ENCODE measurements around the gene RAX2. TPM values are rescaled to one million over a fixed set of nuclear protein-coding genes. Genes with fewer than 3 reads are reported as not detected.
"Not testable (repeated sequence)": the region's sequence is repeated elsewhere in the genome, so short reads cannot be mapped to it uniquely, and the experiment has no call there.

The RAX2 gene
- total RNA-seq, 1 donor from 2014 or later: not detected

- Histone ChIP-seq H3K4me3 (ENCODE audit: low read depth, low read length) (no peak overlapping the region), H3K36me3 (ENCODE audit: control insufficient read depth, insufficient read depth, low read length) (no peaks in the 10 kb centered on the region), H3K27me3 (ENCODE audit: control insufficient read depth, insufficient read depth, low read length) (peaks cover 14% of the 10 kb centered on the region)
- TF ChIP-seq CTCF (IDR thresholded peaks at IDR 0.05; ENCODE audit: insufficient read depth, low read length, poor library complexity, severe bottlenecking): no peak
- DNase-seq (ENCODE audit: low read depth): no peak
These were observed 3.3 kb downstream of the RAX2 start for GRCh38 chr19:3768748-3769099.

- Histone ChIP-seq H3K36me3 (ENCODE audit: control insufficient read depth, insufficient read depth, low read length) (no peaks in the 10 kb centered on the region), H3K27me3 (ENCODE audit: control insufficient read depth, insufficient read depth, low read length) (peaks cover 14% of the 10 kb centered on the region), H3K4me3 (ENCODE audit: low read depth, low read length) (no peak overlapping the region)
- TF ChIP-seq CTCF (IDR thresholded peaks at IDR 0.05; ENCODE audit: insufficient read depth, low read length, poor library complexity, severe bottlenecking): no peak
- no peak for DNase-seq (ENCODE audit: low read depth)
These were observed 3.8 kb downstream of the RAX2 start for GRCh38 chr19:3768015-3768747.

GRCh38 chr19:3767050-3767449 lies 5.0 kb downstream of the RAX2 start:
- H3K27me3 ChIP-seq (ENCODE audit: control insufficient read depth, insufficient read depth, low read length): peaks cover 12% of the 10 kb centered on the region
- DNase-seq (ENCODE audit: low read depth): no peak
- no peak for TF ChIP-seq CTCF (IDR thresholded peaks at IDR 0.05; ENCODE audit: insufficient read depth, low read length, poor library complexity, severe bottlenecking)
- no peak overlapping the region for H3K4me3 ChIP-seq (ENCODE audit: low read depth, low read length)
- H3K36me3 ChIP-seq (ENCODE audit: control insufficient read depth, insufficient read depth, low read length): no peaks in the 10 kb centered on the region

- H3K27me3 ChIP-seq (ENCODE audit: control insufficient read depth, insufficient read depth, low read length): peaks cover 7% of the 10 kb centered on the region
- TF ChIP-seq CTCF (IDR thresholded peaks at IDR 0.05; ENCODE audit: insufficient read depth, low read length, poor library complexity, severe bottlenecking): no peak
- H3K36me3 ChIP-seq (ENCODE audit: control insufficient read depth, insufficient read depth, low read length): no peaks in the 10 kb centered on the region
- DNase-seq (ENCODE audit: low read depth): no peak
- no peak overlapping the region for H3K4me3 ChIP-seq (ENCODE audit: low read depth, low read length)
These were observed 5.5 kb downstream of the RAX2 start for GRCh38 chr19:3766520-3766919.

GRCh38 chr19:3765757-3766156 lies 6.3 kb downstream of the RAX2 start:
- not testable (repeated sequence) for H3K4me3 ChIP-seq (ENCODE audit: low read depth, low read length); H3K27me3 ChIP-seq (ENCODE audit: control insufficient read depth, insufficient read depth, low read length); H3K36me3 ChIP-seq (ENCODE audit: control insufficient read depth, insufficient read depth, low read length); DNase-seq (ENCODE audit: low read depth)

- DNase-seq (ENCODE audit: low read depth): no peak
- TF ChIP-seq CTCF (IDR thresholded peaks at IDR 0.05; ENCODE audit: insufficient read depth, low read length, poor library complexity, severe bottlenecking): no peak
- Histone ChIP-seq H3K36me3 (ENCODE audit: control insufficient read depth, insufficient read depth, low read length) (no peaks in the 10 kb centered on the region), H3K27me3 (ENCODE audit: control insufficient read depth, insufficient read depth, low read length) (no peaks in the 10 kb centered on the region), H3K4me3 (ENCODE audit: low read depth, low read length) (no peak overlapping the region)
These were observed 6.9 kb downstream of the RAX2 start for GRCh38 chr19:3765121-3765520.
